GM19468 (cell line): Measurements from ENCODE around the gene FCSK.
"Not testable (repeated sequence)": the region's sequence is repeated elsewhere in the genome, so short reads cannot be mapped to it uniquely, and the experiment has no call there.

Experiments
- ATAC-seq: cut with Tn5 transposase; IDR thresholded peaks from one replicate; pipeline ENCODE4 v1.9.1; 2021; ENCODE audit warnings: mild to moderate bottlenecking, moderate library complexity, moderate number of reproducible peaks; ENCODE audit not compliant: unreplicated experiment; ENCODE audit errors: extremely low read depth

Gene FCSK

DNA sequence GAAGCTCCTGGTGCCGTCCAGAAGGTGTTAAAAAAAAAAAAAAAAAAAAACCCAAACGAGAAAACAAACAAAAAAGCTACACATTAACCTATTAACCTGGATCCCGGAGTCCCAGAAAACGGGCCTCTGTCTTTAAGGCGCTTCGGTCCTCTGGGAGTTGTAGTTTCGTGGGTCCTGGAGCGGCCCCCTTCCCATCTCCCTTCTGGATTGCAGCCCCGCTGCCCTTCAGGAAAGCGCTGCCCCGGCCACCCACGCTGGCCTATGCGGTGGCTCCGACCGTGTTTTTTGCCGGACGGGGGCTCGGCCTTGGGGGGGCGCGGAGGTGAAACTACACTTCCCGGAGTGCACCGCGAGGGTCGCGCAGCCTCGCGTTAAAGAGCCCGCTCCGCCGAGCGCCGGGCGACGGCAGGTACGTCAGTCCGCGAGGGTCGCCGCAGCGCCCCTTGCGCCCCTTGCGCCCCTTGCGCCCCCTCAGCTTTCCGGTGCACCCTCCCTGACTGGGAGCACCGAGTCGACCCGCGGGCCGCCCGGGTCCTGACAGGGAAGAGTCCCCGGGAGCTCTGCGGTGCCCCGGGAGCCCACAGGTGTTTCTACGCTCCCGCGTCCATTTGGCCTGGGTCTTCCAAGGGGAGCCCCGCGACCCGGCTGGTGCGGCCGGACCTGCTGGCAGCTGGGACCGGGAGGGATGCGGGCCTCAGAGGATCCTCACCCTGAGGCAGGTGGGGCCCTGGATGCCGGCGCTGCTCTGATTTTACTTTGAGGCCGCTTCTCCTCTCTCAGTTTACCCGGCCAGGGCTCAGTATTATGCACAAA is at the start of gene FCSK:
FCSK (plus strand) TSS at position 374 of the 813 bp plus-strand sequence. CDS start 8,596 bp downstream, outside the sequence.
- peak; percentile 68 for ATAC-seq

GRCh38 chr16:70406104-70406503 is 48.3 kb upstream of the FCSK start:
- not testable (repeated sequence) for ATAC-seq

DNA sequence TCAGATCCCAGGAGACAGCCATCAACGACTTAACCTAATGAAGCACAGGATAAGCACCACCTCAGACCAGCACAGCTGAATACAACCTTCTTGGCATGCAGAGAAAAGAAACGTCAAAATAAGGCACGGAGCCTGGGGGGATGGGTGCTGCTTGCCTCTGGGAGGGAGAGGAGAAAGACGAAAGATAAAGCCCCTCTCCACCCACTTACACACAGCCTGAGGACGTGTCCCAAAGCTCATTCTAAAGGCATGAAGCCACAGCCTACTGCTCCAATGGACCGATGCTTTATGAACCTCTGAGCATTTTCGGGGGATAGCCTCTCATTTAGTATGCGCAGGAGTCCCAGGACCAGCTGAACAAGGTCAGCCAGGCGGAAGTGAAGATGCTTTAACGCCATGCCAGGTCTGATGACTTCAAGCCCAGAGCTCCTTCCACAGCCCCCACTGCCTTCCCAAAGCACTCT is 46.6 kb upstream of the FCSK start:
- ATAC-seq, result no peak

- no peak for ATAC-seq
These were observed 43.7 kb upstream of the FCSK start for GRCh38 chr16:70410734-70411133.

- ATAC-seq, result no peak
These were observed 42.0 kb upstream of the FCSK start for GRCh38 chr16:70412385-70412784.

DNA sequence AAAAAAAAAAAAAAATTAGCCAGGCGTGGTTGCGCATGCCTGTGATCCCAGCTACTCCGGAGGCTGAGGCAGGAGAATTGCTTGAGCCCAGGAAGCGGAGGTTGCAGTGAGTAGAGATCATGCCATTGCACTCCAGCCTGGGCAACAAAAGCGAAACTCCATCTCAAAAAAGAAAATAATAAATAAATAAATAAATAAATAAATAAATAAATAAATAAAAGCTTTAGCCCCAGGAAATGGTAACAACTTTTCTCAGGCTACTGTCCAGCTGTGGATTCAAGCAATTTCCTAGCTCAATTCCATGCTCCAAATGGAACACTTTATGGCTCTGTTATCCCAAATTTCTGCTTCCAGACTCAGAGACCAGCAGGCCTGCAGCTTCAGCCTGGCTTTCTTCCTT is 40.8 kb upstream of the FCSK start:
- ATAC-seq, result not testable (repeated sequence)

DNA sequence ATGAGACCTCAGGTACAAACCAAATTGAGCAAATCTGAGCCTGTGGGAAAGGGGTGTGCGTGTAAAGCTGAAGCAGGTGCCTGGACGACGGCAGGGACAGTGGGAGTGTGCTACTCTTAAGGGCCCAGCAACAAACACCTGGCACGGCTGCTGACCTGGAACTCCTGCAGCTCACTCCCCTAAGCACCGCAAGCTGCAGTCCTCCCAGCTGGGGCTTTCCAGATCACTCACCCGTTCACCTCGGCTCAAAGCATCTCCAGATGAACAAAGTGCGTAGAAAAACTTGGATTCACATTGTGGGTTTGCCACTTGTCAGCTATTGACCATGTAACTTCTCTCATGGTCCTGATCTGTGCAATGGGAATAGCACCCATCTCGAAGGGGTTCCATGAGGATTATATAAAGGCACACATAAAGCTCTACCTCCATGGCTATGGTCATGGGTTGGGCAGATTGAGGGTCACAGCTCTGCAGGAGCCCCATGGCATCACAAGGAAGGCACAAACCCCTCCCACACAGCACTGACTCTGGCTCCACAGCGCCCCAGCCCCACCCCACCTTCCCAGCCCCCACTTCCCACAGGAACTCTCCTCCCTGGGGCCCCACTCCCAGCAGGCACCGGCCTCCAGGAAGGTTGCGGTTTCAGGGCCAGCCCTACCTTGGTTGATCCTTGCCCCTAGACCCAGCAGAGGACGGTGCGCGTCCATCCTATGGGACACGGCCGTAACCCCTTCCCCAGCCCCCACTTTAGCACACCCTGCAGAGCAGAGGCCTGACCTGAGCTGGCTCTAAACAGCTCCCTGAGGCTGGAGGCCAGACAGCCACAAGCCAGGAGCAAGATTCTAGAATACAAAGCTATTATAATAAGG is 37.4 kb upstream of the FCSK start:
- ATAC-seq, result no peak

DNA sequence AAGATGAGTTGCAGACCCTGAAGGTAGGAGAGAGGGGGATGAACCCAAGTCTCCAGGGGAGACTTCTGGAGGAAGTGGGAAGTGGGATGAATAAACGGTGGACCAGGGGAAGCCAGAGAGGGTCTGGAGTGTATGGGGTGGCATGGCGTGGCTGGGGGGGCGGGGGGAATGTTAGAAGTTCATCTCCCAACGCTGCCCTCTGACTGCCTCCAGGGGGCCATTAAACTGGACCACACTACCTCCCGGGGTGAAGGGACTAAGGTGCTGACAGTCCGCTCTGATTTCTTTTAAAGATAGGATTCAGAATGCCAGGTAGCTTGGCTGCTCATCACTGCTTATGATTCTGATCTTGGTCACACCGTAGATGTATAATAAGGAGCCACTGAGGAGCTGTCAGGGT is 36.7 kb upstream of the FCSK start:
- ATAC-seq, result no peak

GRCh38 chr16:70418274-70418992 is 36.0 kb upstream of the FCSK start:
- no peak for ATAC-seq

DNA sequence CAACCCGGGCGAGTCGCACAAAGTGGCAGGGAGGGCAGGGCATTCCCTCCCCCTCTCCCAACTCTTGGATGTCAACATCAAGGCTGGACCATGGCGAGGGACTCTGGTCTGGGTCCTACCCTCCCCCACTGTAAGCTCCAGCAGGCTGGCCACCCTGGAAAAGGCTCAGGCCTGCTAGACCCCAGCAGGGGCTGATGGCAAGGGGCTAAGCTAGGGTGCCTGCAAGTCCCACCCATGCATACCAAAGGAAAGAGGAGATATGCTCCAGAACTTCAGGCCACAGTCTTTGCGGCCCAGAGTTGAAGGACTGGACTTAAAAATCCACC is 35.4 kb upstream of the FCSK start:
- ATAC-seq, result no peak

DNA sequence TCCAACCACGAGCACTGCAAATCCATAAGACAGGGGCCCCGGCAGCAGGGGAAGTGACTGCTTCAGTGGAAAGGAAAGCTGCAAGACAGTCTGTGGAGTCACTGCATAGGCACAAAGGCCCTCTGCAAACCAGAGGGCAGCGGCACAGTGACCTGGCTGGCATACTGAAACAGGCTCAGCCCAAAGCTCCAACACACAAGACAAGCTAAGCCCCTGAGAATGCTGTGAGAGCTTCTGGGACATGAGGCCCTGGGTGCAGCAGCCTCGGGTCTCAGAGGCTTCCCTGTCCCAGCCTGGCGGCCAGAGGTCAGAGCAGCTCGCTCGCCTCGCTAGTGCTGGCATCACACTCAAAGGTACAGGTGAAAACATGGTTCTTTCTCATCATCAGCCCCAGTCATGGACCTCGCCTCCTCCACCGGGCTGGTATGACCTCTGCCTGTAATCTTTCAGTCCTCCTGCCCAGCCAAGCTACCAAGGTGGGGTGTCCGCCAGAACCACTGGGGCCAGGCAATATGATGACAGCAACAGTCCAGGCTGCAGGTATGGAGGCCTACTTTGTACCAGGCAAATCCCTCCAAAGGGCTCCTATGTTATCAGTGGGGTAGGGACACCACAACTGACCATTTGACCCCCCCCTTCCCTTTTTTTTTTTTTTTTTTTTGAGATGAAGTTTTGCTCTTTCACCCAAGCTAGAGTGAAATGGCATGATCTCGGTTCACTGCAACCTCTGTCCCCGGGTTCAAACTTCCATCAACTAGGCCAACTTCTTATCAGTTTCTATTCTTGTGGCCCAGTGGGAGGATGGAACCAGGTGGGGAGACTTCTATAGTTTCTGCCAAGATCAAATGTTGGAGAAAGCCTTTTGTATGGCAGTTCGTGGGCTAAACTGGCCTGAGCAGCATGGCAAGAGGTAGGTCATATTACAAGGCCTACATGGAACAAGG is 34.7 kb upstream of the FCSK start:
- ATAC-seq, result no peak

DNA sequence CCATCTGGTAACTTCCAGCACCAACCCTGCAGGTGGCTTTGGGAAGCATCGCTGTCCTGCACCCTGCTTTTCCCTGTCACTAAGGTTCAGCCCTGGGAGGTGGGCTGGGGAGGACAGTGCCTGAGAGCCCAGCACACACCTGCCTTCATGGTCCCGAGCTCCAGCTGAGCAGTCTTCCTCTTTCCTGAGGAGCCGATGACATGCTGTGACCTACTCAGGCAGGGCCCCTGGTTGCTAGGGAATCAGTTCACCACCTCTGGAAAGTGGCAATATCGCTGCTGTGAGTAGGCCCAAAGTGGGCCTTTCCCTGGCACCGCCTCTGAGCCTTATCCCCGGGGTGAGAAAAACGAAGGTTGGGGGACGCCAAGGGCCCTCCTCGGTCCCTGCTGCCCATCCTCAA is 33.4 kb upstream of the FCSK start:
- ATAC-seq, result no peak

- no peak for ATAC-seq
These were observed 32.7 kb upstream of the FCSK start for GRCh38 chr16:70421473-70422311.

- no peak for ATAC-seq
These were observed 31.9 kb upstream of the FCSK start for GRCh38 chr16:70422543-70422942.

- ATAC-seq, result no peak
These were observed 26.6 kb upstream of the FCSK start for GRCh38 chr16:70427786-70428177.

- ATAC-seq, result no peak
These were observed 26.0 kb upstream of the FCSK start for GRCh38 chr16:70428178-70428998.

- ATAC-seq, result no peak
These were observed 24.3 kb upstream of the FCSK start for GRCh38 chr16:70429888-70430666.
